Measurements from ENCODE around the gene IL7R. TPM values are rescaled to one million over a fixed set of nuclear protein-coding genes. Genes with fewer than 3 reads are reported as not detected.
"Not testable (repeated sequence)": the region's sequence is repeated elsewhere in the genome, so short reads cannot be mapped to it uniquely, and the experiment has no call there.

The IL7R gene
- total RNA-seq, 2 donors from 2014 or later = 309 to 314 TPM

- H3K27ac Mint-ChIP-seq = peak overlapping the region; percentile 48 to 85
- peaks cover 5 to 20% of the 10 kb centered on the region in 2 donors for H3K9me3 Mint-ChIP-seq
- no peak for ATAC-seq
- peaks cover 40 to 41% of the 10 kb centered on the region in 2 donors for H3K36me3 Mint-ChIP-seq
- no peak for DNase-seq (ENCODE audit: low spot score in 2 of 2)
These were observed 23.0 kb downstream of the IL7R start for GRCh38 chr5:35879649-35880048.

GRCh38 chr5:35880156-35880555, 23.5 kb downstream of the IL7R start:
- no peak for DNase-seq (ENCODE audit: low spot score in 2 of 2)
- Mint-ChIP-seq H3K36me3 (peaks cover 35 to 36% of the 10 kb centered on the region in 2 donors), H3K27ac (peak overlapping the region; percentile 39 to 85), H3K9me3 (peaks cover 5 to 20% of the 10 kb centered on the region in 2 donors)
- no peak for ATAC-seq

DNA sequence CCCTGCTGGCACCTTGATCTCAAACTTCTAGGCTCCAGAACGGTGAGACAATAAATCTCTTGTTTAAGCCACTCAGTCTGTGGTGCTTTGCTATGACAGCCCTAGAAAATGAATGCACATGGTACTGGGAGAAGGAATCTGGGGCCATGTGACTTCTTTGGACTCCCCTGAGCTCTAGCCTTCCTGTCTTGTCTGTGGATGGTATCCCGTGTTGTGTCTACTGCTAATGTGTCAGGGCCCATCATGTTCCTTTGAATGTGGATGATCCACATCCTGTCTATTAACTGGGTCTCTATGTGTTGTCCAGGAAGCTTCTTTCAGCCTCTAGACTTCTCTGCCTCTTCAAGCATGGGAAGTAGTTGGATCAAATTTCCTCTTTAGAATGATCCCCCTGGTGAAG, 25.1 kb downstream of the IL7R start:
- H3K36me3 Mint-ChIP-seq = peaks cover 19 to 20% of the 10 kb centered on the region in 2 donors
- DNase-seq (ENCODE audit: low spot score in 2 of 2) (no peak), ATAC-seq (no peak)
- peak overlapping the region; percentile 0 to 85 for H3K27ac Mint-ChIP-seq
- H3K9me3 Mint-ChIP-seq = peaks cover 5 to 13% of the 10 kb centered on the region in 2 donors

DNA sequence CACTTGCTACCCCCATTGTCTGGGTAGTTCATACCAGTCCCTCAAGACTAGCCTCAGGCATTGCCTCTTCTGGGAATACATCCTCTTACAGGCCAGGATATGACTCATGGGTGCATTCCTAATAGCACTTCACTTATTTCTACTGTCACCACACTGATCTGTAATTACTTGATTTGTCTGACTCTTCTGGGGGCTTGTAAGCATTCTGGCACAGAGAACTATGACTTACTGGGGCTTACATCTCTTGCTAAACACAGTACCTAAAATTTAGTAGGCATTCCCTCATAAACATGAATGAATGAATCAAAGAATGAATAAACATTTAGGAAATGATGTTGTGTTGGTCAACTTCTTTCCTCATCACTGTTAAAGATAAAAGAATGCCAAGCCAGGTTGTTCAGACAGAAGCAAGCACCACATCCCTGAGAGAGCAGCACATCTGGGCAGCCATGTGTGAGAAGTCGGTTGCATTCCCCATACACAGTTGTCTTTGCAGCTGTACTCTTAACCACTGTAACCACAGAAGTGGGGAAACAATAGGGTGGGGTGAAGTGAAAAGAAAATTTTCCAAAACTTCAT, 27.6 kb downstream of the IL7R start:
- ATAC-seq (peak; percentile 81 to 84), DNase-seq (ENCODE audit: low spot score in 2 of 2) (no peak)
- Mint-ChIP-seq H3K9me3 (peaks cover 5 to 13% of the 10 kb centered on the region in 2 donors), H3K36me3 (peaks cover 5 to 6% of the 10 kb centered on the region in 2 donors), H3K27ac (peak overlapping the region; percentile 85 to 95)

- DNase-seq (ENCODE audit: low spot score in 2 of 2) = no peak
- no peak overlapping the region for H3K27ac Mint-ChIP-seq
- peaks cover 5 to 6% of the 10 kb centered on the region in 2 donors for H3K36me3 Mint-ChIP-seq
- peaks cover 5 to 13% of the 10 kb centered on the region in 2 donors for H3K9me3 Mint-ChIP-seq
- no peak for ATAC-seq
These were observed 28.1 kb downstream of the IL7R start for GRCh38 chr5:35884773-35885172.

GRCh38 chr5:35886381-35886780, 29.7 kb downstream of the IL7R start:
- H3K27ac Mint-ChIP-seq = no peak overlapping the region
- ATAC-seq = no peak
- DNase-seq (ENCODE audit: low spot score in 2 of 2) = no peak
- peaks cover 5 to 8% of the 10 kb centered on the region in 2 donors for H3K9me3 Mint-ChIP-seq
- peaks cover 5 to 6% of the 10 kb centered on the region in 2 donors for H3K36me3 Mint-ChIP-seq

GRCh38 chr5:35887321-35888100, 30.8 kb downstream of the IL7R start:
- ATAC-seq (no peak), DNase-seq (ENCODE audit: low spot score in 2 of 2) (no peak)
- peaks cover 5 to 6% of the 10 kb centered on the region in 2 donors for H3K36me3 Mint-ChIP-seq
- H3K9me3 Mint-ChIP-seq = peaks cover 2 to 5% of the 10 kb centered on the region in 2 donors
- H3K27ac Mint-ChIP-seq = no peak overlapping the region

DNA sequence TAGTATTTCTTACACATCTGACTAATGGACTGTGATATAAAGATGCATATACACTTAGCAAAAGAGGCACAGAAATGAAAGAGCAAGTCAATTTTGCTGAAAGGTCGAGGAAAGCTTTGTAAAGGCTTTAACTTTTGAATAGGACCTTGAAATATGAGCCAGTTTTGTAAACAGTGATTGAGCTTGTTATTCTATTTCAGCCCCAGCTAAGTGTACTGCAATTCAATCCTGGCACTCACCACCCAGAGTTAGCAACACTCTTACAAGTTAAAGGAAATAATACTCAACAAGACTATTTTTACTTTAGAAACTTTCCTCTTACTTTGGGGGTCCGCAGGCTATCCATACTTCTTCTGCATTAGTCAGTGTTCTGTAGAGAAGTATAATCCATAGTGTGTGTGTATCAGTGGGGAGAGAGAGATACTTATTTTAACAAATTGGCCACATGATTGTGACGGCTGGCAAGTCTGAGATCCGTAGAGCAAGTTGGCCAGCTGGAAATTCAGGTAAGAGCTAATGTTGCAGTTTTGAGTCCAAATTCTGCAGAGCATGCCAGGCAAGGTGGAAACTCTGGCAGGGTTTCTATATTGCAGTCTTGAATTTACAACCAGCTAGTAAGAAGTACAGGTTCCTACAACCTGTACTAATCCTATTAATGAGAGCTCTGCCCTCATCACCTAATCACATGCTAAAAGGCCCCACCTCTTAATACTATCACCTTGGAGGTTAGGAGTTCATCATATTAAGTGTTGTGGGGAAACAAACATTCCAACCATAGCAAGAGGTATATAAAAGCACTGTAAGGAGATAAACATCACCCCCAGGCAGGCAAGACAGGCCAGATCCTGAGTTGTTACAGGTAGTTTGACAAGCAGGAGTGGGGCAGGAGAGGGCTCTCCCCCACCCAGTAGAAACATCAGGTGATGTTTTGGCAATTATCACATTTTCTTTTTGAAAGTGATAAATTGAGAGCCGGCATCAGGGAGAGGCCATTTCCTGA, 33.6 kb downstream of the IL7R start:
- DNase-seq (ENCODE audit: low spot score in 2 of 2) (no peak), ATAC-seq (no peak)
- Mint-ChIP-seq H3K27ac (no peak overlapping the region), H3K9me3 (peaks cover 0 to 1% of the 10 kb centered on the region in 2 donors), H3K36me3 (peaks cover 0 to 6% of the 10 kb centered on the region in 2 donors)

DNA sequence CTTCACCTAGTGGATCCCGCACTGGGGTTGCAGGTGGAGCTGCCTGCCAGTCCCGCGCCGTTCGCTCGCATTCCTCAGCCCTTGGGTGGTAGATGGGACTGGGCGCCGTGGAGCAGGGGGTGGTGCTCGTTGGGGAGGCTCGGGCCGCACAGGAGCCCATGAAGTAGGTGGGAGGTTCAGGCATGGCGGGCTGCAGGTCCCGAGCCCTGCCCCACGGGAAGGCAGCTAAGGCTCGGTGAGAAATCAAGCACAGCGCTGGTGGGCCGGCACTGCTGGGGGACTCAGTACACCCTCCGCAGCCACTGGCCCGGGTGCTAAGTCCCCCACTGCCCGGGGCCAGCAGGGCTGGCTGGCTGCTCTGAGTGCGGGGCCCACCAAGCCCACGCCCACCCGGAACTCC, 36.1 kb downstream of the IL7R start:
- H3K9me3 Mint-ChIP-seq; DNase-seq (ENCODE audit: low spot score in 2 of 2); ATAC-seq; H3K27ac Mint-ChIP-seq: not testable (repeated sequence)
- H3K36me3 Mint-ChIP-seq = peaks cover 0 to 14% of the 10 kb centered on the region in 2 donors

DNA sequence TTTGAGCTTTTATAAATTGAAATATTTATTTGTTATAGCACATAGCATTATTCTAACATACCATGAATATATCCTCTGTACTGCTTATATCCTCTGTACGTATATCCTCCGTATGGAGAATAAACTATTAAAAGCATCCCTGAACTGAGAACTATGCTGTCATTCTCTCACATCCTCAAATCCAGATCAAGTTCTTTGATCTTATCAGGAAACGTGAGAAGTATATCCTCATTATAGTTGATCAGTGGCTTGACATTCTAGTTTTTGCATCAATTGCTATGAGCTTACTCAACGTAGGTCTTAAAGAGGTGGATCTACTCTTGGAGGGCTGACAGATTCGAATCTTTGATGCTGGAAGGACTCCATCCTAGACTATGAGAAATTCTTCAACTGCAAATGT, 37.4 kb downstream of the IL7R start:
- no peak for ATAC-seq
- DNase-seq (ENCODE audit: low spot score in 2 of 2) = no peak
- H3K27ac Mint-ChIP-seq = no peak overlapping the region
- H3K36me3 Mint-ChIP-seq = peaks cover 0 to 14% of the 10 kb centered on the region in 2 donors
- H3K9me3 Mint-ChIP-seq = peaks cover 0 to 8% of the 10 kb centered on the region in 2 donors

DNA sequence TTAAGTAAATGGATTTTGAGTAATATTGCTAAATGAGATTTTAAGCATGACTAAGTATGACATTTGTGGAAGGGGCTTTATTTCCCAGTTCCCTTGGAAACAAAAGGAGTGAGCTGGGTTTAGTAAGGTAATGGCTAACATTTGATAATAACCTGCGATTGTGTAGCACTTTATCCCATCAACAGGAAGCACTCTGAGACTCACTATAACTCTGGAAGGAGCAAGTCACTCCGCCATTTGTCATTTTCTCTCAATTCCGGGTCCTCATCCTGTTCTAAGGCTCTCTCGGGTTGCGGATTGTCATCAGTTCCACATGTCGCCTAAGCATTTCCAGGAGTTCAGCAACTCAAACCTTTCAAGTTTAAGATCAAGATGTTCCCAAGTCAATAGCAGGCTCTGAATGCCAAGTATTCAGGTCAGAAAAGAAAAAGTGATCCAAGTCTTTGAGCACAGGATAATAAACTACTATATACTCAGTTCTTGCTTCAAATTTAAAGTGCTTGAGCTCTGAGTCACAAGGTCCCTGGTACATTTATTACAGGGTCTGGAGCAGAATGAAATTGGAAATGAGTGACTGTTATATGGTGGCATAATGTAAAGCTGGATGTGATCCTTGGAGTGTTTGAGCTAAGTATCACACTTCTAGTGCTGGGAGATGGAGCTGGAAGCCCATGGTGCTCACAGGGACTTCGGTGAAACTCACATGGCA, 42.4 kb downstream of the IL7R start:
- Mint-ChIP-seq H3K27ac (peak overlapping the region; percentile 58 to 69), H3K36me3 (peaks cover 0 to 14% of the 10 kb centered on the region in 2 donors), H3K9me3 (peaks cover 0 to 8% of the 10 kb centered on the region in 2 donors)
- DNase-seq (ENCODE audit: low spot score in 2 of 2) (no peak), ATAC-seq (no peak)

- H3K9me3 Mint-ChIP-seq = peaks cover 0 to 8% of the 10 kb centered on the region in 2 donors
- H3K27ac Mint-ChIP-seq = peak overlapping the region; percentile 58 to 83
- peaks cover 0 to 9% of the 10 kb centered on the region in 2 donors for H3K36me3 Mint-ChIP-seq
- DNase-seq (ENCODE audit: low spot score in 2 of 2) (no peak), ATAC-seq (no peak)
These were observed 43.1 kb downstream of the IL7R start for GRCh38 chr5:35899800-35900199.

GRCh38 chr5:35900972-35901695, 44.4 kb downstream of the IL7R start:
- peaks cover under 1 to 1% of the 10 kb centered on the region in 2 donors for H3K36me3 Mint-ChIP-seq
- peak overlapping the region; percentile 70 to 96 for H3K27ac Mint-ChIP-seq
- ATAC-seq = no peak
- no peak for DNase-seq (ENCODE audit: low spot score in 2 of 2)
- peaks cover under 1 to 1% of the 10 kb centered on the region in 2 donors for H3K9me3 Mint-ChIP-seq

- ATAC-seq (peak; percentile 55), DNase-seq (ENCODE audit: low spot score in 2 of 2) (no peak)
- peak overlapping the region; percentile 89 to 96 for H3K27ac Mint-ChIP-seq
- peaks cover 7 to 8% of the 10 kb centered on the region in 2 donors for H3K9me3 Mint-ChIP-seq
- peaks cover 9% of the 10 kb centered on the region in 2 donors for H3K36me3 Mint-ChIP-seq
These were observed 45.5 kb downstream of the IL7R start for GRCh38 chr5:35902046-35902672.

DNA sequence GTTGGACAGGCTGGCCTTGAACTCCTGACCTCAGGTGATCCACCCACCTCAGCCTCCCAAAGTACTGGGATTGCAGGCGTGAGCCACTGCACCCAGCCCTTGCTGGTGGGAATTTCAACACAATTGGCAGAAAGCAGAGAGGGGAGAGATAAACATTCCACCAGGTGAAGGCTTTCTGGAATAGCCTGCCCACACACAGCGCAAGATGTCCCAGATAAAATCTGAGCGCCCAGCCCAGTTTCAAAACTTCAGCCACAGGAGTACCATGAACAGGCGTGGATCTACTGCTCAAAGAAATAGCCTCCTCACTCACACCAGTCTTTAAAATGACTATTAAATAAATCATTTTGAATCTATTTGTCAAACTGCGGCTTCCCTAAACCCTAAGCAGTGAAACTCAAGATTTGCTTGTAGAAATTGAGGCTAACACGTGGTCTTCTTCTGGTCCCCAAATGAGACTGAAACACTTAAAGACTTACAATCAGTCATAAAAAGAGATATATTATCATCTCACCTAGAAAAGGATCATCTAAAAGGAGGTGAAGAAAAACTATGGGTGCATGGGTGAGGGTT, 47.0 kb downstream of the IL7R start:
- Mint-ChIP-seq H3K27ac (peak overlapping the region; percentile 96 to 99), H3K9me3 (peaks cover 7 to 8% of the 10 kb centered on the region in 2 donors), H3K36me3 (peaks cover 9% of the 10 kb centered on the region in 2 donors)
- ATAC-seq = peak; percentile 35 to 51
- peak in 1 of 2 donors; percentile 30 for DNase-seq (ENCODE audit: low spot score in 2 of 2)

Data from activated naive CD4-positive, alpha-beta T cell treated with anti-CD3 and anti-CD28 coated beads, Interleukin-2, amount 50 U/mL, for 72 hours (primary cell).